ENCODE data around the gene TMEM163.
"Not testable (repeated sequence)": the region's sequence is repeated elsewhere in the genome, so short reads cannot be mapped to it uniquely, and the experiment has no call there.

Gene TMEM163

GRCh38 chr2:134718817-134719814, at the start of gene TMEM163:
Gene TMEM163, minus strand, starts transcription at chr2:134719000.
- no peak for DNase-seq

- DNase-seq, result no peak
Observed at GRCh38 chr2:134766583-134766982, 47.8 kb upstream of the TMEM163 start.

- DNase-seq, result no peak
Observed at GRCh38 chr2:134765987-134766386, 47.2 kb upstream of the TMEM163 start.

- DNase-seq, result no peak
Observed at GRCh38 chr2:134764164-134764563, 45.4 kb upstream of the TMEM163 start.

GRCh38 chr2:134763164-134763710, 44.4 kb upstream of the TMEM163 start:
- no peak for DNase-seq

GRCh38 chr2:134762508-134762907, 43.7 kb upstream of the TMEM163 start:
- no peak for DNase-seq

- no peak for DNase-seq
Observed at GRCh38 chr2:134760385-134760784, 41.6 kb upstream of the TMEM163 start.

- DNase-seq, result no peak
Observed at GRCh38 chr2:134758633-134759032, 39.8 kb upstream of the TMEM163 start.

GRCh38 chr2:134751981-134752380, 33.2 kb upstream of the TMEM163 start:
- DNase-seq, result not testable (repeated sequence)

- DNase-seq, result no peak
Observed at GRCh38 chr2:134745546-134745945, 26.7 kb upstream of the TMEM163 start.

- no peak for DNase-seq
Observed at GRCh38 chr2:134745023-134745422, 26.2 kb upstream of the TMEM163 start.

- no peak for DNase-seq
Observed at GRCh38 chr2:134739879-134740301, 21.1 kb upstream of the TMEM163 start.

- DNase-seq, result no peak
Observed at GRCh38 chr2:134739236-134739878, 20.6 kb upstream of the TMEM163 start.

- DNase-seq, result no peak
Observed at GRCh38 chr2:134738141-134738870, 19.5 kb upstream of the TMEM163 start.

- DNase-seq, result no peak
Observed at GRCh38 chr2:134737671-134738070, 18.9 kb upstream of the TMEM163 start.

GRCh38 chr2:134736167-134736880, 17.5 kb upstream of the TMEM163 start:
- DNase-seq, result no peak

GRCh38 chr2:134728163-134728562, 9.4 kb upstream of the TMEM163 start:
- no peak for DNase-seq

GRCh38 chr2:134727385-134727784, 8.6 kb upstream of the TMEM163 start:
- no peak for DNase-seq

GRCh38 chr2:134726645-134727044, 7.8 kb upstream of the TMEM163 start:
- no peak for DNase-seq

- DNase-seq, result no peak
Observed at GRCh38 chr2:134725876-134726275, 7.1 kb upstream of the TMEM163 start.

GRCh38 chr2:134724341-134724740, 5.5 kb upstream of the TMEM163 start:
- no peak for DNase-seq

GRCh38 chr2:134723742-134724141, 4.9 kb upstream of the TMEM163 start:
- not testable (repeated sequence) for DNase-seq
